OCI-LY7 (cell line): ENCODE data around the gene LRRC47.

Source experiments
- CTCF ChIP-seq: fragments of 200-600 bp; sonication (generic); conservative IDR thresholded peaks from 2 replicates; pipeline ENCODE4 v1.5.1; 2014; ENCODE audit warnings: mild to moderate bottlenecking, antibody characterized with exemption, low read length, moderate library complexity, mixed read lengths
- EZH2phosphoT487 ChIP-seq: fragments of 200-600 bp; sonication (generic); IDR thresholded peaks from 2 replicates; pipeline ENCODE4 v1.6.1; 2018; ENCODE audit warnings: low read depth, borderline replicate concordance, mild to moderate bottlenecking, mixed run types, antibody characterized with exemption, low read length, moderate library complexity, mixed read lengths

GRCh38 chr1:3821447-3821846 lies 25.1 kb upstream of the LRRC47 start:
- TF ChIP-seq CTCF (no peak), EZH2phosphoT487 (no peak)
